A549 (cell line): ENCODE results near the gene CMTM7.

Experiments
- EP300 ChIP-seq, 2 experiments: fragments of >200 bp; sonication (Bioruptor Twin); formaldehyde crosslinking; IDR thresholded peaks; 2 replicates in 1 of 2; 3 replicates in 1 of 2; pipeline ENCODE4 v1.6.1; 2016 to 2017
- JUN ChIP-seq, 2 experiments: fragments of >200 bp; sonication (Bioruptor Twin); formaldehyde crosslinking; IDR thresholded peaks; 2 replicates in 1 of 2; 3 replicates in 1 of 2; pipeline ENCODE4 v1.6.1; 2016 to 2017
- POLR2A ChIP-seq: IDR thresholded peaks from 2 replicates; pipeline ENCODE4 v1.6.1; 2012; ENCODE audit warnings: mild to moderate bottlenecking, low read length
- POLR2AphosphoS2 ChIP-seq: conservative IDR thresholded peaks from 2 replicates; pipeline ENCODE4 v1.6.1; 2012; ENCODE audit warnings: low read length, improper control_type of control experiment, inconsistent platforms
- RAD21 ChIP-seq, 2 experiments: fragments of >200 bp in 1 of 2; sonication (Bioruptor Twin) in 1 of 2; formaldehyde crosslinking in 1 of 2; IDR thresholded peaks in 1 of 2; conservative IDR thresholded peaks in 1 of 2; 2 replicates in 1 of 2; 3 replicates in 1 of 2; pipeline ENCODE4 v1.6.1; 2012 to 2018; ENCODE audit warnings: inconsistent platforms in 1 of 2
- RFX5 ChIP-seq: fragments of 450-650 bp; IDR thresholded peaks from 2 replicates; pipeline ENCODE4 v1.7.1; 2014; ENCODE audit warnings: antibody characterized with exemption, mild to moderate bottlenecking, moderate library complexity
- ZFP36 ChIP-seq: fragments of 450-650 bp; IDR thresholded peaks from 2 replicates; pipeline ENCODE4 v1.6.1; 2014; ENCODE audit warnings: borderline replicate concordance; ENCODE audit not compliant: partially characterized antibody
- TF ChIP-seq, protein P1 (sequence below): fragments of >200 bp; sonication (Bioruptor Twin); formaldehyde crosslinking; IDR thresholded peaks from 3 replicates; pipeline ENCODE4 v1.5.1; 2016
- TF ChIP-seq, protein P2 (sequence below): fragments of 250-450 bp; sonication (Bioruptor Pico); IDR thresholded peaks from 2 replicates; pipeline ENCODE4 v1.5.0; 2021; ENCODE audit warnings: mild to moderate bottlenecking, moderate library complexity, borderline replicate concordance
- TF ChIP-seq, protein P3 (sequence below): IDR thresholded peaks from 2 replicates; pipeline ENCODE4 v1.6.1; 2012; ENCODE audit warnings: low read depth, borderline replicate concordance
- TF ChIP-seq, protein P4 (sequence below): IDR thresholded peaks from 2 replicates; pipeline ENCODE4 v1.6.1; 2012

DNA sequence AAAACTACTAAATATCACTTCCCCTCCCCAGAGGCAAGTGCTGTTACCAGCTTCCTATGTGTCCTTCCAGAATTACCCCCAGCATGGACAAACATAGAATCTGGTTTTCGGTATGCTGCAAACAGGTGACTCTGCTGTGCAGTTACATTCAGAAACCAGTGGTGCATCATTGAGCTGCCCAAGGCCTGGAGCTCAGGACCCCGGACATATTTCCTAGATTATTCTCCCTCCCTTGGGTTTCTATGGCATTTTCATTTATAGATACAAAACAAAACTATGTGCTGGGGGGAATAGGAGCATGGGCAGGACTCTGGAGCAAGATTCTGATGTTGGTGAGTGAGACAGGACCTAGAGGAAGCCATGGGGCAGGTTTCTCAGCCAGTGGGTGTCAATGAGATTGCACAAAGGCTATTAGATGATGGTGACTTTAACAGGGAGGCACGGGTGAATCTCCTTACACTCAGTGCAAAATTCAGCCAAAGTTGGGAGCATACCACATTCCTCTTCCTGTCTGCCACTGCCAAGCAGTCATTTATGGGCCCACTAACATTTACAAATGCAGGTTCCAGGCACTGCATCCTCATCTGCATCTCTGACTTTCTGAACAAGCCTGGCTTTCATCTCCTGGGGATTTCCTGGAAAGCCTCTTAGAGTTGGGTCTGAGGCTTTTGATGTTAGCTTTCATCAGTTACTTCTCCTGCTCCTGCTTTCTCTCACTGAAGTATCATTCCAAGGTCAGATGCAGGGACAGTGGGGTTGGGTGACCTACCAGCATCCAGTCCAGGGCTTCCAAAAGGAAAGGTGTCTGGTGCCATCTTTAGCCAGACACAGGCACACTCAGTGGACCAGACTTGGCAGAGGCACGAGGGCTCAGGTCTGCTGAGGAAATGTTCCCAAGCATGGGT, 44.5 kb downstream of the CMTM7 start:
- TF ChIP-seq EP300 (IDR thresholded peaks at IDR 0.05) = no peak
- no peak for TF ChIP-seq POLR2A
- TF ChIP-seq, protein P1, sequence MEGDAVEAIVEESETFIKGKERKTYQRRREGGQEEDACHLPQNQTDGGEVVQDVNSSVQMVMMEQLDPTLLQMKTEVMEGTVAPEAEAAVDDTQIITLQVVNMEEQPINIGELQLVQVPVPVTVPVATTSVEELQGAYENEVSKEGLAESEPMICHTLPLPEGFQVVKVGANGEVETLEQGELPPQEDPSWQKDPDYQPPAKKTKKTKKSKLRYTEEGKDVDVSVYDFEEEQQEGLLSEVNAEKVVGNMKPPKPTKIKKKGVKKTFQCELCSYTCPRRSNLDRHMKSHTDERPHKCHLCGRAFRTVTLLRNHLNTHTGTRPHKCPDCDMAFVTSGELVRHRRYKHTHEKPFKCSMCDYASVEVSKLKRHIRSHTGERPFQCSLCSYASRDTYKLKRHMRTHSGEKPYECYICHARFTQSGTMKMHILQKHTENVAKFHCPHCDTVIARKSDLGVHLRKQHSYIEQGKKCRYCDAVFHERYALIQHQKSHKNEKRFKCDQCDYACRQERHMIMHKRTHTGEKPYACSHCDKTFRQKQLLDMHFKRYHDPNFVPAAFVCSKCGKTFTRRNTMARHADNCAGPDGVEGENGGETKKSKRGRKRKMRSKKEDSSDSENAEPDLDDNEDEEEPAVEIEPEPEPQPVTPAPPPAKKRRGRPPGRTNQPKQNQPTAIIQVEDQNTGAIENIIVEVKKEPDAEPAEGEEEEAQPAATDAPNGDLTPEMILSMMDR = no peak
- TF ChIP-seq, protein P2, sequence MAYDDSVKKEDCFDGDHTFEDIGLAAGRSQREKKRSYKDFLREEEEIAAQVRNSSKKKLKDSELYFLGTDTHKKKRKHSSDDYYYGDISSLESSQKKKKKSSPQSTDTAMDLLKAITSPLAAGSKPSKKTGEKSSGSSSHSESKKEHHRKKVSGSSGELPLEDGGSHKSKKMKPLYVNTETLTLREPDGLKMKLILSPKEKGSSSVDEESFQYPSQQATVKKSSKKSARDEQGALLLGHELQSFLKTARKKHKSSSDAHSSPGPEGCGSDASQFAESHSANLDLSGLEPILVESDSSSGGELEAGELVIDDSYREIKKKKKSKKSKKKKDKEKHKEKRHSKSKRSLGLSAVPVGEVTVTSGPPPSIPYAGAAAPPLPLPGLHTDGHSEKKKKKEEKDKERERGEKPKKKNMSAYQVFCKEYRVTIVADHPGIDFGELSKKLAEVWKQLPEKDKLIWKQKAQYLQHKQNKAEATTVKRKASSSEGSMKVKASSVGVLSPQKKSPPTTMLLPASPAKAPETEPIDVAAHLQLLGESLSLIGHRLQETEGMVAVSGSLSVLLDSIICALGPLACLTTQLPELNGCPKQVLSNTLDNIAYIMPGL (CRISPR knock-in tag) = no peak
- no peak for TF ChIP-seq JUN (IDR thresholded peaks at IDR 0.05)
- TF ChIP-seq, protein P3, sequence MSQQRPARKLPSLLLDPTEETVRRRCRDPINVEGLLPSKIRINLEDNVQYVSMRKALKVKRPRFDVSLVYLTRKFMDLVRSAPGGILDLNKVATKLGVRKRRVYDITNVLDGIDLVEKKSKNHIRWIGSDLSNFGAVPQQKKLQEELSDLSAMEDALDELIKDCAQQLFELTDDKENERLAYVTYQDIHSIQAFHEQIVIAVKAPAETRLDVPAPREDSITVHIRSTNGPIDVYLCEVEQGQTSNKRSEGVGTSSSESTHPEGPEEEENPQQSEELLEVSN = no peak
- no peak for TF ChIP-seq RAD21 (conservative IDR thresholded peaks at IDR 0.05 in 1 of 2, IDR thresholded peaks at IDR 0.05 in 1 of 2)
- no peak for TF ChIP-seq POLR2AphosphoS2
- TF ChIP-seq, protein P4, sequence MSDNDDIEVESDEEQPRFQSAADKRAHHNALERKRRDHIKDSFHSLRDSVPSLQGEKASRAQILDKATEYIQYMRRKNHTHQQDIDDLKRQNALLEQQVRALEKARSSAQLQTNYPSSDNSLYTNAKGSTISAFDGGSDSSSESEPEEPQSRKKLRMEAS = no peak
- no peak for TF ChIP-seq ZFP36
- no peak for TF ChIP-seq RFX5
